HG02943 (cell line): ENCODE data around the gene FSHB.
A peak's percentile ranks its signal among the peaks of the same experiment; 100 is the strongest.
"Not testable (repeated sequence)": the region's sequence is repeated elsewhere in the genome, so short reads cannot be mapped to it uniquely, and the experiment has no call there.

Source experiments
- ATAC-seq: cut with Tn5 transposase; IDR thresholded peaks from one replicate; pipeline ENCODE4 v1.9.1; 2021; ENCODE audit warnings: mild to moderate bottlenecking, low read depth, moderate library complexity; ENCODE audit not compliant: unreplicated experiment

FSHB gene

GRCh38 chr11:30261821-30262220 lies 31.0 kb downstream of the FSHB start:
- ATAC-seq, result no peak

- ATAC-seq, result not testable (repeated sequence)
Measured at GRCh38 chr11:30268638-30269037, 37.8 kb downstream of the FSHB start.

GRCh38 chr11:30270671-30271070 lies 39.9 kb downstream of the FSHB start:
- no peak for ATAC-seq

- ATAC-seq, result no peak
Measured at GRCh38 chr11:30277176-30277575, 46.4 kb downstream of the FSHB start.

DNA sequence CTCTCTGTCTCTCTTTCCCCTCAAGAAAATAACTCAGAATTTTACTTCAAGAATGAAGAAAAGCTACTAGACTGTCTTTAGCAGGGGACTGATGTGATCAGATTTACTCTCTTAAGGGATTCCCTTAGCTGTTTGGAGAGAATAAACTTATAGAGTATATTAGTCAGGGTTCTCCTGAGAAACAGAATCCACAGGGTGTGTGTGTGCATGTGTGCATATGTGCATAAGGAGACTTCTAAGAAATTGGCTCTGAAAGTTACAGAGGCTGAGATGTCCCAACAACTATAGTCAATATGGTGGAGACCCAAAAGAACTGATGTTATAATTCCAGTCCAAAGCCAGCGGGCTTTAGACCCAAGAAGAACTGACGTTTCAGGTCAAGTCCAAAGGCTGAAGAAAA lies 49.0 kb downstream of the FSHB start:
- no peak for ATAC-seq

GRCh38 chr11:30281476-30282288 lies 50.9 kb downstream of the FSHB start:
- ATAC-seq, result peak; percentile 18

DNA sequence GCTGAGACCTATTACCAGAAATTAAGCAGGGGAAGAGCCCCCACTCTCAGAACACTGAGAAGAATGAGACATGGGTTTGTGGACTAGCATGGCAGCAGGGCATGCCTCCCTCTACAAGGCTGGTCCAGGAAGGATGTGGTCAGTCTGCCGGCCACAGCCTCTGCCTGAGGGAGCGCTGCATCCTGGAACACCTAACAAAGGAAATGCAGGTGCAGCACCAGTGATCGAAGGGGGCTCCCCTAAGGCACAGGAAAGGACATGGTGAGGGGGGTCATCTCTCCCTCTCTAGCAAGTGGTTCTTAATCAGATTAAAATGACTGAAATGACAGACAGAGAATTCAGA lies 51.4 kb downstream of the FSHB start:
- peak; percentile 93 for ATAC-seq
